Activated effector memory CD4-positive, alpha-beta T cell treated with Interleukin-2 at 50 U/mL for 16 hours (primary cell): ENCODE measurements around the gene WDR88.
A peak's percentile ranks its signal among the peaks of the same experiment; 100 is the strongest.
"Not testable (repeated sequence)": the region's sequence is repeated elsewhere in the genome, so short reads cannot be mapped to it uniquely, and the experiment has no call there.

Experiments used
- DNase-seq: peaks from one replicate; pipeline ENCODE4 v3.0.0-alpha.2; 2020

Gene WDR88, protein sequence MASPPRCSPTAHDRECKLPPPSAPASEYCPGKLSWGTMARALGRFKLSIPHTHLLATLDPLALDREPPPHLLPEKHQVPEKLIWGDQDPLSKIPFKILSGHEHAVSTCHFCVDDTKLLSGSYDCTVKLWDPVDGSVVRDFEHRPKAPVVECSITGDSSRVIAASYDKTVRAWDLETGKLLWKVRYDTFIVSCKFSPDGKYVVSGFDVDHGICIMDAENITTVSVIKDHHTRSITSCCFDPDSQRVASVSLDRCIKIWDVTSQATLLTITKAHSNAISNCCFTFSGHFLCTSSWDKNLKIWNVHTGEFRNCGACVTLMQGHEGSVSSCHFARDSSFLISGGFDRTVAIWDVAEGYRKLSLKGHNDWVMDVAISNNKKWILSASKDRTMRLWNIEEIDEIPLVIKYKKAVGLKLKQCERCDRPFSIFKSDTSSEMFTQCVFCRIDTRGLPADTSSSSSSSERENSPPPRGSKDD

DNA sequence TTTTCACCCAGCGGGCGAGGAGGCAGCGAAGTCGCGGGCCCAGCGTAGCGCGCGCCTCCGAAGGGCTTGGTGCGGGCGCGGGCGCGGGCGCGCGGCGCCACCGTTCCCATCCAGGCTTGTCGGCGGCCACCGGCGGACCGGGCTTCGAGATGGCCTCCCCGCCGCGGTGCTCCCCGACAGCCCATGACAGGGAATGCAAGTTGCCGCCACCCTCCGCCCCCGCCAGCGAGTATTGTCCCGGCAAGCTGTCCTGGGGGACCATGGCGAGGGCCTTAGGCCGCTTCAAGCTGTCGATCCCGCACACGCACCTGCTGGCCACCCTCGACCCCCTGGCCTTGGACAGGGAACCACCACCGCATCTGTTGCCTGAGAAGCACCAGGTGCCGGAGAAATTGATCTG, at the start of gene WDR88:
Gene WDR88 (plus strand): TSS at position 94 of the 400 bp plus-strand sequence. CDS start 56 bp downstream, at position 150.
- DNase-seq, result no peak

DNA sequence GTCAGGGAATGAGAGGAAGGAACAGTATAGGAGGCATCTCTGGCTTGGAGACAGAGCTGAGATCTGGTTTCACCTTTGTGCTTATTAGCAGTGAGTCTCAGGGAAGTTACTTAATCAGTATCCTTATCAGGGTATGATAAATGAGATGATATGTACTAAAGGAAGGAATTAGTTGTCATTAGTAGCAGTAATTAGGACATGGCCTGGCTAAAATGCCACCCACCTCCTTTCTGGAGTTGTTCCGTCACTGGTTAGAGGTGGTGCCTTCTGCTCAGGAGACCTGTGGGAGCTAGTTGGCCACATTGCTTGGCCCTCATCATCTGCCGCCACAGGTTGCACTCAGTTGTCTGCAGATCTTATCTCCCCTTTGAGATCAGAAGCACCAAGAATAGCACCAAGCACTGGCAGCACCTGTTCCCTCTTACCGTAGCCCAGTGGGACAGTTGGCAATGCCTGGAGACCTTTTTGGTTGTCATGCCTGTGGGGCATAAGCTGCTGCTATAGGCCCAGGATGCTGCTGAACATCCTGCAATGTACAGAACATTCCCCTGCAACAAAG, 46.3 kb upstream of the WDR88 start:
- no peak for DNase-seq

DNA sequence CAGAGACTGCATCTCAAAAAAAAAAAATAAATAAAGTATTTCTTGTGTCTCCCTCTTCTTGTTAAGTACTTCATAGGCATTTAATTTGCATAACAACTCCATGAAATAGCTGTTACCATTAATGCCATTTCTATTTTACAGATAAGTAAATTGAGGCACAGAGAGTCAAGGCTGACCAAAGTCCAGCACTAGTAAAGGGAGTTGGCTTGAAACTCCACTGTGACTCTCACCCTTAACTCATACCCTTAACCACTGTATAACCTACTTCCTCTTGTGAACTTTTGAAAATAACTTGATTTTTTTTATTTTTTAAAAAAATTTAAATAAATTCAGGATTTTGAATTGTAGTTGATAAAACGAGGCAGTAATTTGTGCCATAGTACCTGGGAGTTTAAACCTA, 45.0 kb upstream of the WDR88 start:
- no peak for DNase-seq

DNA sequence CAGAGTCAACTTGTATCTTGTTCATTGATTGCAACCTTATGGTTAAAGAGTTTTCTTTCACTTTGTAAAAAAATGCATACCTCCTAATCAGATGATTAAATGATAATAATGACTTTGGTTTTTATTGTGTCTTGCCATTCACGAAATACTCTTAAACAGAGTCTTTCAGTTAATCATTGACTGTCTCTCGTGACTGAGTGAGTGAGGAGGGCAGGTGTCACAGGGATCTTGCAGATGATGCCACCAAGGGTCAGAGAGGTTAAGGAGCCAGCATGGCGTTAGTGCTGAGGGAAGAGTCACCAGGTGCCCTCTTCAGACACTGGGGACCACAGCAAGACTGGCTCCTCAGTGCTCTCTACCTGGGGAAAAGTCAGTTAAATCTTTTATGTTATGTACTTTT, 42.9 kb upstream of the WDR88 start:
- DNase-seq, result no peak

DNA sequence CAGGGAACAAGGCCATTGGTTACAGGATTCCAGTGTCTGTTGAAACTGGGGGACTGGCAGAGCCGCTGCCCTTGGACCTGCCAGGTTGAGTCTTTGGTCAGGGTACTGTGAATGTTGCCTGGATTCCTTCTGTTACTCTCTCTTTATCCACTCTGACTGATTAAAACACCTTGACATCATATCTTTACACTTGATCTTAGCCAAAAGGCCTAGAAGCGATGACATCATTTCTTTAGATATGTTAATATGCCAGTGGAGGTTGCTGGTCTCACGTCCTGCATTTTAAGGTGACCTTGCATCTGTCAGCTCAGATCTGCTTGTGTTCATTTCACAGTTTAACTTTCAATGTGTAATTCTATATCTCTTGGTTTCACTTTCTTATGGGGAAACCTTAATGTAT, 41.7 kb upstream of the WDR88 start:
- DNase-seq, result no peak

DNA sequence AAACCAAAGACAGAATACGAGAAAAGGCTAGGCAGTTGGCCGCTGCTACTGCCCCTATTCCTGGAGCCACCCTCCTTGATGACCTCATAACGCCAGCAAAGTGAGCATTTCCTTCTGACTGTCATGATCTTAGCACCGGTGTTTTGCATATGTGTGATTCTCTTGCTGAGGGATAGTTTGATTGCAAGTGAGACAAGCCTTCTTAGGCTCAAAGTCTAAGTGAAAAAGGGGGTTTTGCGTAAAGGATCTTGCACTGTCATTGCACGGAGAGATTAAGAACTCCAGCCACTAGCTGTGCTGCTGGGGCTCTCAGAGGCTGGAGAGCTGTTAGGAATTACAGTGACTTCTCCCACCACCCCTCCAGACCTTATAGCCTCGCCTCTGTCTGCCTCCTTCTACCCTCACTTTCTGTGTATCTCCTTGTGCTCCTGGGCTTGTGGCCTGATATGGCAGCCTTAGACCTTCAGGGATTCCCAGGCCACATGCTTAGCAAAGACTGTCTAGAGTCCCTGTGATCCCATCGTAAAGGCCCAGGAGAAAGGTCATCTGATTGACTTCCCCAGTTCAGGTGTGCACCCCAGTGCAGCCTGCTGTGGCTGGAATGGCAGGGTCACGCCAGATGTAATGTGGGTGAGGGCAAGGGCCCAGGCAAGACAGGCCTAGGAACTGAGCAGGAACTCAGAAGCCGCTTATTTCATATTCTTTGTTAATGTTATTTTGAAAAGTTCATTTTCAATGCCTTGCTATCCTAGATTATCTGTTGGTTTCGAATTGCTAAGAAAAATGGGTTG, 38.3 kb upstream of the WDR88 start:
- DNase-seq, result no peak

DNA sequence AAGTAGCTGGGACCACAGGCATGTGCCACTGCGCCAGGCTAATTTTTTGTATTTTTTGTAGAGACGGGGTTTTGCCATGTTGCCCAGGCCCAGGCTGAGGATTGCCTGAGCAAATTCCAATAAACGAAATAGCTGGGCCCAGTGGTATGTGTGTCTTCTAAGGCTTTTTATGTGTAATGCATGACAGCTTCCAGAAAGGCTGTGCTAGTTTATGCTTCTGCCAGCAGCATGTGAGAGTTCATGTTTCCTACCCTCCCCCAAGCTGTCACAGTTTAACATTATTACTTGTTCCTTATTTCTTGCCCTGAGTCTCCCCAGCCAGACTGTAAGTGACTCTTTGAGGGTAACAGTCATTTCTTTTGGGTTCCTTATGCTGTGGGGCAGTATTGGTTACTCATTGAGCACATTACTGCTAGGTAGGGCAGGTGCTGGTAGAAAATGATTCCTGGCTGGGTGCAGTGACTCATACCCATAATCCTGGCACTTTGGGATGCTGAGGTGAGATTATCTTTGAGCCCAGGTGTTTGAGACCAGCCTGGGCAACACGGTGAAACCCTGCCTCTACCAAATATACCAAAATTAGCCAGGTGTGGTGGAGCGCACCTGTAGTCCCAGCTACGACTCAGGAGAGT, 37.4 kb upstream of the WDR88 start:
- no peak for DNase-seq

DNA sequence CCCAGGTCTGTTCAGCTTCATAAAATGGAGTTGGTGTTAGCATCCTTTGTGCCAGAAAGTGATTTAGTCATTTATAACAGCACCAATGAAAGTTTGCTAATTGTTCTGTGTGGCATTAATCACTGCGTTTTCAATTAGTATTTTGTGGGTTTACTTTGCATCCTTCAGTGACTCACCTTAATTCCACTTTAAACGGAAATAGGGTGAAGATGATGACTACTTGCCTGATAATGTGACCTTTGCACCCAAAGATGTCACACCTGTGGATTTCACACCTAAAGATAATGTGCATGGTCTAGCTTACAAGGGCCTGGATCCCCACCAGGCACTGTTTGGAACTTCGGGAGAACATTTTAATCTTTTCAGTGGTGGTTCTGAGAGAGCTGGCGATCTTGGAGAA, 35.9 kb upstream of the WDR88 start:
- DNase-seq, result no peak

DNA sequence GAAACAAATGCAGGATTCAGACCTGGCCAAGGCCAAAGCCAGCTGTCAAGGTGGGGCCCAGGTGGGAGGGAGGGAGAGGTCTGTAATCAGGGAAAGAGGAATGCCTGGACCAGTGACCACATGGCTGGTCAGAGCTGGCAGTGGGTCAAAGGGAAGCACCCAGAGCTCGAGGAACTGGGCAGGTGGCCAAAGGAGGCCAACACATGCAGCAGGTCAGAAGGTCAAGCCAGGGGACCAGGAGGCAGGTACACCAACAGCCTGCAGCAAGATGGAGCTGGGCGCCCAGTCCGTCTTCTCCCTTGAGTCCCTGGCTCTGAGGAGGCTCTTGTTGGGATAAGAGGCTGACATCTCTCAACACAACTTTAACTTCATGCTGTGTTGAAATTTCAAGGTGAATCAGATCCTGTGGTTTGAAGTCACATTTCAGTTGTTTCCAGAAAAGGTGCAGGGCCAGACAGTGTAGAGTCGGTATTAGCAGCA, 33.8 kb upstream of the WDR88 start:
- no peak for DNase-seq

DNA sequence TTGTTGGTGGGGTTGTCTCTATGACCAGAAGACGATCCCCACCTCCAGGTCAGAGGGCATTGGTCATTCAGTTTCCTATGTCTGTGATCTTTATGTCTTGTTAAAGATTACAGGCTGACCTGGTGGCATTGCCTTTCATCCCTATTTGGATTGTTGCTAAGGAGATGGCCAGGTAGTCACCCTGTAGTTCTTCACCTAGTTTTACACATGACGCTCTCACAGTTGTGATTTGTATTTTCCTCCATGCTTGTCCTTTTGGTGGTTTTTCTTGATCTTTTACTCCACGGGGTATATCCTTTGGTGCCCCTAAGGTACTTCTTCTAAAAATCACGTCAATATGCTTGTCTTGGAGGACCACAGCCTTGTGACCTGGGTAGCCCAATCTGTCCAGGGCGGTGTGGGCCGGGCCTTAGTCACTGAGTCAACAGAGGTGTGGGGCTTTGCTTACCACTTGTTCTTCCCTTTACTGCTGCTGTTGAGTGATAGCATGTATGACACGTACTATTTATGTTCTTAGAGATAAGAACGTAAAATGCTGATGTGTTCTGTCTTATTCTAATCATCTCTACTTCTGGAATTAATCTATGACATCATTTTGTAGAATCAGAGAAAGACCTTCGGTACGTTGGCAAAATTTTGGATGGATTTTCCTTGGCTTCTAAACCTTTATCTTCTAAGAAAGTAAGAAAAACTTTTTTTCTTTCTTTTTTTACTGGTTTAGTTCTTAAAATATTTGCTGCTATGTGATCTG, 30.8 kb upstream of the WDR88 start:
- DNase-seq, result no peak

DNA sequence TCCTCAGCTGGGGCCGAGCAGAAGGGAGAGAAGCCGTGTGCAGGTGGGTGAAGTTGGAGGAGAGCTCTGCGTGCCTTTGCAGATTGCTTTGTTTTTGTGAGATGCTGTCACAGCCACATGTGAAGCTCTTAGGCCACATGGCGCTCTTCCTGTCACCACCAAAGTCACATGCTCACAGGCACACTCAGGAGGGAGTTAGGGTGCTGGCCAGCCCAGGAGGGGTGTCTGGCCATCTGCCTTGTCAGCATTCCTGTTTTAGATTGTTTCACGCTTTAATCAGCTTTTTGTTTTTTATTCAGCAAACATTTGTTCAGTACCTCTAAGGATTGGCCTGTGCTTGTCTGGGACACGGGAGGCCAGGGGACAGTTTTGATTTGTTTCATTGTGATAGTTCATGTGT, 29.0 kb upstream of the WDR88 start:
- no peak for DNase-seq

DNA sequence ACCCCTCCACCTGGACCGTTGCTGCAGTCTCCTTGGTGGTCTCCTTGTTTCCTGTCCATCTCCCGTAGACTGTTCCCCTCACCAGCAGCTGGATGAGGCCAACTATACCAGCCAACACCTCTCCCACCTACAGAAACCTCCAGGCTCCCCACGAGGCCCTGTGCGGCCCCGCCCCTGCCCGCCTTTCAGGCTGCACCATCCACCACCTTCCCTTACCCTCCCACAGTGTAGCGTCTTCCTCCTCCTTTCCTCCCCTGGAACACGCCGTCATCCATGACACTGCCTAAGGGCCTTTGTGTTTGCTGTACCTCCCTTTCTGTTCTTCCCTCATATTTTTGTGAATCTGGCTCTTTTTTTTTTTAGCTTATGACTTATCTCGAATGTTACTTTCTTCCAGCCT, 23.8 kb upstream of the WDR88 start:
- DNase-seq, result no peak

DNA sequence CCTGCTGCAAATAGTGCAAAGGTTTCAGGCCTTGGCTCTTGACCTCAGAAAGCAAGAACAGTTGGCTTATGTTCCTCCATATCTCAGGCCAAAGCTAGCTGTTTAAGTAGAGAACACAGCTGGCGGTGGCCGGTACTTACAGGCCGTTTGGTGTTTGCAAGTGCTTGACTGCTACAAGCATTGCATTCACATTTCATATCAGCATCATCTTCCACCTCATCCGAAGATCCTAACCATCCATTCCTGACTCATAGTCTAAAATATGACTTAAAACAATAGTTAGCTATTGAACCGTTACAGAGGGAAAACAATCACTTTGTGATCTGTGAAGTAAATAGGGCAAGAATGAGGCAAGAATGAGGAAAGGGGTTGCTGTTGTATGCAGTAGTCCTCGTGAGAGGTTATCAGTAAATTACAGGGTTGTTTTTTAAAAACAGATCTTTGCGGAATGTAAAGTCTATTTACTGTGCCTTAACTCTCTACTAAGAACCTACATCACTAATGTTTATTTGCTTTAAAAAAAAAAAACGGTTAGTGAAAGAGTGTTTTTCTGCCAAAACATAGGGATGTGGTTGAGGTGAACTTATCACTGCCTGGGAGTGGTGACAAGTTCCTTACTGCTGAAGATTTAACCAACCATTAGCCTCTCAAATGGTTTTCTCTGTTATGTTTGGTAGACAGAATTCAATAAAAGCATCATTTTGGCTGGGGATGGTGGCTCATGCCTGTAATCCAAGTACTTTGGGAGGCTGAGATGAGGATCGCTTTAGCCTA, 21.6 kb upstream of the WDR88 start:
- DNase-seq, result no peak

DNA sequence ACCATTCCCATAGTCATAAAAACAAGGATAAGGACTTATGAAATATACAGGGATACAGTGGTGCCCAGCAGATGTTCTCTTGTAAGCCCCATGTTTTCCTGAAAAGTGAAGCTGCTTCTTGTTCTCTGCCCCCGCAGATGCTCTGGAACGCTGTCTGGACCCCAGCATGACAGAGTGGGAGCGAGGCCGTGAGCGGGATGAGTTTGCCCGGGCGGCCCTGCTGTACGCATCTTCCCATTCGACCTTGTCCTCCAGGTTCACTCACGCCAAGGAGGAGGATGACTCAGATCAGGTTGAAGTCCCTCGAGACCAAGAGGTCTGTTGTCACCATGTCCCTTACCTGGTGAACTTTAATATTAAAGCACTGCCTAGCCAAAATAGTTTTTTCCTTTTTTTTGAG, 20.3 kb upstream of the WDR88 start:
- DNase-seq, result no peak

DNA sequence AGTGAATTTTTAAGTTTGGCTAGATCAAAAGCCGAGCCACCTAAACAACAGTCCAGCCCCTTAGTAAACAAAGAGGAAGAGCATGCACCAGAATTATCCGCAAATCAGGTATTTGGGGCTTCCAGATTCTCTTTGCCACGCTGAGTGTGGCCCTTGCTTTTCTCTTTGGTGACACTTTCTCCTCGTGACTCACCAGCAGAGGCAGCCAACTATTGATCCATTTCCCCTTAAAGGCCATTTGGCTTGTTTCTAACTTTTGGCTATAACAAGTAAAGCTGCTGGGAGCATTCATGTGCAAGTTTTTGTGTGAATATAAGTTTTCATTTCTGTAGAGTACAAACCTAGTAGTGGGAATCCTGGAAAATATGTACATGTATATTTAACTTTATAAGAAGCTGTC, 17.6 kb upstream of the WDR88 start:
- no peak for DNase-seq

DNA sequence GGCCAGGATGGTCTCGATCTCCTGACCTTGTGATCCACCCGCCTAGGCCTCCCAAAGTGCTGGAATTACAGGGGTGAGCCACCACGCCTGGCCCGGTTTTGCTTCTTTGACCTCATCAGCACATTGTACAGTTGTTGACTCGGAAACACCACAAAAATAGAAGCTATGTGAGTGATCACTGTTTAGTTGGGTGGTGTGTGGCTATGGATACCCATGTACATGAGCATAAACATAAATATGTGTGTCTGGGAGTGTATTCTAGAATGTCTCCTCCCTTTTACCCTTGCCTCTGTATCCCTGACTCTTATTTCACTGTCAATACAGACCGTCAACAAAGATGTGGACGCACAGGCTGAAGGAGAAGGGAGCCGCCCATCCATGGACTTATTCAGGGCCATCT, 14.4 kb upstream of the WDR88 start:
- DNase-seq, result no peak

DNA sequence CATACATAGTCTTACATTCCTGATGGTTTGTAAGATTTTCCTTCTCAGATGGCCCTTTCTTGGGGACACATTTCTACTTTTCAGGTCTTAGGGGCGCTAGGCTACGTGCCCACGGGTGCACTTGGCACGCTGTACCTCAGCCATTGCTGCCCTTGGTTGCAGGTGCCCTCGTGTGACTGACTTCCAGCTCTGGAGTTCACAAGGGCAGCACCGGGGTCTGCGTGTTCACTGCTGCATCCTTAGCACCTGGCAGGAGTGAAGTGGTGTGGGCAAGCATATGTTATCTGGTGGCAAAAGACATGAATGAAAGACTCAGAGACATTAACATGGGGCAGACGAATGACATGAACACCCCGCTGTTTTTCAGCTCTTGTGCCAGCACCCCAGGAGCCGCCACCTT, 13.3 kb upstream of the WDR88 start:
- DNase-seq, result no peak

DNA sequence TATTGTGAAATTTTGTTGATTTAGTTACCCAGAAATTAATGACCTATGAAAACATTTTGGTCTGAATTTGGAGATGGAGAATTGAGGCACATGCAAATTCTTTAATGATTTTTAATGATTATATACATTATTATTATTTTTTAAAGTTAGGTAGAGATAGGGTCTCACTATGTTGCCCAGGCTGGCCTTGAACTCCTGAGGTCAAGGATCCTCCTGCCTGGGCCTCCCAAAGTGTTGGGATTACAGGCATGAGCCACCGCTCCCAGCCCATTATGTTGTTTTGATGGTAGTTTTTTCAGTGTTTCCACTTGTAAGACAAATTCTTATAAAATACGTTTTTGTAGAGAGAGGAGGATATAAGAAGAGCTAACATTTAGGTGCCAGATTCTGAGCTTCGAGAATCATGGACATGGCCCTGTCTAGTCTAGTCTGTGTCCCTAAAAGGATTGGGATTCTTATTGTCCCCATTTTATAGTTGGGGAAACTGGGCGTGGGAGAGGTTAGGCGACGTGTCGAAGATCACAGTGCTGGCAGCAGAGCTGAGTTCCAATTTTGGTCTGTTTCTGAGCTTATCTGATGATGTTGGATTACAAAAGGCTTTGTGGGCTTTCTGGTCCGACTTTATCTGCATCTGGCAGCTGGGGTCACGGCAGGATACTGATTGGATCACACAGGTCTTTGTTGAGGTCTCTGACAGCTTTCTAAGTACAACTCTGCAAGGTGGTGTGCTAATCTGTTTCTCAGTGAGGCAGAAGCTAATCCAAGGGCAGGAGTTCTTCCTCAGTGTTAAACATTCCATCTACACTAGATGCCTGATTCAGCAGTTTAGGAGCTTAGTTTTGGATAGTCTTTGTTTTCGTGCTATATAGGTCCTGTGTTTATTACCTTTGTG, 7.5 kb upstream of the WDR88 start:
- DNase-seq, result no peak

DNA sequence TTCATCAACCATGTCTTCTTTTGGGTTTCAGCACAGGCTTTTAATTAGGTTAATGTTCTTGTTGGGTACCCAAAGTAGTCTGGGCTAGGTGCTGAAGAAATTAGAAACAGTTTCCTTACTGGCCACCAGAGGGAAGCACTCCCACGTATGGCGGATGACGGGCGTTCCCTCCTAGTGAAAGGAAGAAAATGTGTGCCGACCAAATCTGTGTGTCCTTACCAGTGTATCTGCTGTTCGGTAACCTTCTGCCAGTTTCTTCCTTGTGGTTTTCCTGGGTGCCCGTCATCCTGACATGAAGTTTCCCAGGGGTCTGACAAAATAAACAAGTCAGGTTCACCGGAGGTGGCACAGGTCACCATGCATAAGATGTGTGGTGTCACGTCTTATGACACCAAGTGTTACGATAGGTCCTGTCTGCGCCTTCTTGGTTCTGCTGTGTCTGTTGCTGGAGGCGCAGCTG, 6.0 kb upstream of the WDR88 start:
- DNase-seq, result peak; percentile 21

DNA sequence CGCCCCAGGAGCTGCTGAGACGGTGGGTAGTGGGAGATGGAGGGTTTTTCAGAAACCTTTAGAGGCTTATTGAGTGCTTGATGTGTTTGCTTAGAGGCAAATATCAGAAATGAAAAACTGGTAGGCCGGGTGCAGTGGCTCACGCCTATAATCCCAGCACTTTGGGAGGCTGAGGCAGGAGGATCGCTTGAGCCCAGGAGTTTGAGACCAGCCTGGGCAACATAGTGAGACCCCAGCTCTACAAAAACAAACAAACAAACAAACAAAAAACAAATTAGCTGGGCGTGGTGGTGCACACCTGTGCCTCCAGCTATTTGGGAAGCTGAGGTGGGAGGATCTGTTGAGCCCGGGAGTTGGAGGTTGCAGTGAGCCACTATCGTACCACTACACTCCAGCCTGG, 5.2 kb upstream of the WDR88 start:
- DNase-seq, result not testable (repeated sequence)

DNA sequence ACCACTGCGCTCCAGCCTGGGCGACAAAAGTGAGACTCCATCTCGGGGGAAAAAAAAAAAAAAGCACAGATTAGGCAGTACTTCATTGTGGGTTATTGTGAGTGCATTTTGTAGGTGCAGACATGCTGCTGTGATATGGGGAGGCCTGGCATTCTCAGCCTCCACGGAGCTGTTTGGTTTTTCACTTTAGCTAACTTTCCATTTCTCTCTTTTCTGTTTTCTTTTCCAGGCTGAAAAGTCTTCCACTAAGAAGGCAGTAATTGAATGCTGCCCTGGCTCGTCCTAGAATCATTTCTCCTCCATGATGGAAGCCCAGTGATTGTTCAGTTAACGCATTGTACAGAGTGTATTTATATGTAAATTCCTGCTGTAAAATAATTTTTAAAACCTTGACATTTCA, 2.0 kb upstream of the WDR88 start:
- DNase-seq, result no peak
